Lower leg skin (tissue), 4 donors: ENCODE results near the gene CRIP3. TPM values are rescaled to one million over a fixed set of nuclear protein-coding genes. Genes with fewer than 3 reads are reported as not detected.
"Not testable (repeated sequence)": the region's sequence is repeated elsewhere in the genome, so short reads cannot be mapped to it uniquely, and the experiment has no call there.

ENCODE experiments used
- DNase-seq, 2 donors: peaks; one replicate each; pipeline ENCODE4 v3.0.0-alpha.2; 2019; ENCODE audit warnings: low spot score in 2 of 2
- H3K4me3 ChIP-seq: fragments of 200-600 bp; sonication (generic); 2 replicates; pipeline ENCODE4 v1.5.1; 2017; ENCODE audit warnings: mild to moderate bottlenecking, low read depth; ENCODE audit not compliant: poor library complexity, severe bottlenecking
- CTCF ChIP-seq, 3 donors: fragments of 450-650 bp; IDR thresholded peaks; one replicate each; pipeline ENCODE4 v1.5.1; 2016; ENCODE audit warnings: antibody characterized with exemption in 3 of 3, mild to moderate bottlenecking in 3 of 3, moderate library complexity in 2 of 3
- POLR2A ChIP-seq, 2 donors: fragments of 450-650 bp; IDR thresholded peaks; one replicate each; pipeline ENCODE4 v1.6.1; 2016 to 2017; ENCODE audit warnings: antibody characterized with exemption in 2 of 2, mild to moderate bottlenecking in 1 of 2, moderate library complexity in 1 of 2
- WGBS, 2 donors: methylation state at CpG; one replicate each; pipeline ENCODE4 v1.1.5; 2018; 5-methylcytosine and 5-hydroxymethylcytosine counted together
- intact Hi-C: fragments of 100-400 bp; cut with DNase I; formaldehyde crosslinking; loops from one replicate; pipeline ENCODE4 v1.15.0; 2023; ENCODE audit warnings: low total_unique reads
- total RNA-seq, 4 donors: library from RNA; depleted of rRNA; stranded (reverse); fragments of >200 nt; gene quantifications; one replicate each; pipeline ENCODE4 v1.1.0, GENCODE V29; 2016

CRIP3 gene
- total RNA-seq, 4 donors from 2014 or later = 0.30 to 4.5 TPM; not detected in 2

DNA sequence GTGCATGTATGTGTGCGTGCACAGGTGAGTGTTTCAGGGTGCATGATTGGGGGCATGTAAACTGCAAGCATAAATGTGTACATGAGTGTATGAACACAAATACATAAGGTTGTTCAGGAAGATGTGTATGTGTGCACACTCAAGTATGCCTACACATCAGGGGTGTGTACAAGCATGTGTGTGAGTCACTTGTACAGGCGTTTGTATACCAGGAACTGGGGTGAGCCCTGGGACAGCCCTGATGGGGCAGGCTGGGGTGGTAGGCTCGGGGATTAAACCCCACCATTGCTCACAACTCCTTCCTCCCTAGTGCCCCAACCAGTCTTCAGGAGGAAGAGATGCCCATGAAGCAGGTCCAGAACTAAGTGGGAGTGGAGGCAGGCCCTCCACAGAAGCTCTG is 4.3 kb downstream of the CRIP3 start:
- intact Hi-C loops = no loop called here
- TF ChIP-seq CTCF (IDR thresholded peaks at IDR 0.05) = no peak
- TF ChIP-seq POLR2A (IDR thresholded peaks at IDR 0.05) = no peak
- DNase-seq = no peak
- 72% methylated on average over 3 of the region's 3 CpGs for WGBS, 2 donors
- H3K4me3 ChIP-seq = no peak overlapping the region

- intact Hi-C loops = no loop called here
- DNase-seq = no peak
- WGBS, 2 donors = 57 to 66% methylated on average over 5 to 8 of the region's 8 CpGs
- TF ChIP-seq CTCF (IDR thresholded peaks at IDR 0.05) (no peak), POLR2A (IDR thresholded peaks at IDR 0.05) (no peak)
- H3K4me3 ChIP-seq = no peak overlapping the region
These were observed 4.8 kb downstream of the CRIP3 start for GRCh38 chr6:43303751-43304331.

DNA sequence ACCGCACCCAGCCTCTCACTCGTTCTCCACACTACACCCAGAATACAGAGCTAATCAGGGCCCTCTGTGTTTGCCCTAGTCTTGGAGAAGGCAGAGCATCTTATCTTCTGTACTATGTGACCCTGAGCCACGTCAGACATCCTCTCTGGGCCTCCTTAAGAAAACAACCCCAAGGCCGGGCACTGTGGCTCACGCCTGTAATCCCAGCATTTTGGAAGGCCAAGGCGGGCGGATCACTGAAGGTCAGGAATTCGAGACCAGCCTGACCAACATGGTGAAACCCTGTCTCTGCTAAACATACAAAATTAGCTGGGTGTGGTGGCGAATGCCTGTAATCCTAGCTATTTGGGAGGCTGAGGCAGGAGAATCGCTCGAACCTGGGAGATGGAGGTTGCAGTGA is 5.6 kb downstream of the CRIP3 start:
- 90% methylated on average over 11 of the region's 11 CpGs for WGBS, 2 donors
- DNase-seq, intact Hi-C loops: not testable (repeated sequence)

GRCh38 chr6:43302126-43302525 is 6.5 kb downstream of the CRIP3 start:
- intact Hi-C loops = no loop called here
- TF ChIP-seq POLR2A (IDR thresholded peaks at IDR 0.05) (no peak), CTCF (IDR thresholded peaks at IDR 0.05) (no peak)
- 84 to 85% methylated on average over 19 of the region's 19 CpGs for WGBS, 2 donors
- no peak for DNase-seq
- no peak overlapping the region for H3K4me3 ChIP-seq

More for the DNA sequence above, 5.6 kb downstream of the CRIP3 start:
- H3K4me3 ChIP-seq = not testable (repeated sequence)

GRCh38 chr6:43301081-43301870 is 7.3 kb downstream of the CRIP3 start:
- TF ChIP-seq POLR2A (IDR thresholded peaks at IDR 0.05) = no peak
- no peak for TF ChIP-seq CTCF (IDR thresholded peaks at IDR 0.05)
- 86 to 88% methylated on average over 15 of the region's 15 CpGs for WGBS, 2 donors
- intact Hi-C loops = no loop called here
- DNase-seq = no peak
- no peak overlapping the region for H3K4me3 ChIP-seq

- TF ChIP-seq CTCF (IDR thresholded peaks at IDR 0.05) = no peak
- TF ChIP-seq POLR2A (IDR thresholded peaks at IDR 0.05) = no peak
- DNase-seq = no peak
- 67 to 80% methylated on average over 17 to 18 of the region's 18 CpGs for WGBS, 2 donors
- no peak overlapping the region for H3K4me3 ChIP-seq
- intact Hi-C loops = no loop called here
These were observed 9.0 kb downstream of the CRIP3 start for GRCh38 chr6:43299338-43300293.
